Stomach (tissue), 4 donors: ENCODE data around the gene RERG.

Experiments
- CTCF ChIP-seq, 7 experiments: fragments of 450-650 bp in 4 of 7; fragments of 200-600 bp in 3 of 7; sonication (generic) in 3 of 7; IDR thresholded peaks; one replicate each; pipeline ENCODE4 v1.5.1; 2016 to 2019; ENCODE audit warnings: antibody characterized with exemption in 7 of 7, control low read depth in 2 of 7, mild to moderate bottlenecking in 1 of 7
- EP300 ChIP-seq: sonication (generic); formaldehyde crosslinking; IDR thresholded peaks from one replicate; pipeline ENCODE4 v1.6.1; 2017; ENCODE audit warnings: antibody characterized with exemption

- TF ChIP-seq CTCF (IDR thresholded peaks at IDR 0.05), result no peak
- TF ChIP-seq EP300, result no peak
Observed at GRCh38 chr12:15114501-15114900, 106.7 kb downstream of the RERG start.
